ENCODE results near the gene NXPH3.
"Not testable (repeated sequence)": the region's sequence is repeated elsewhere in the genome, so short reads cannot be mapped to it uniquely, and the experiment has no call there.

The NXPH3 gene

GRCh38 chr17:49575679-49576087 lies at the start of gene NXPH3:
NXPH3 (plus strand) TSS chr17:49575871; CDS start chr17:49576220, 349 bp downstream.
- DNase-seq, result no peak

- no peak for DNase-seq
These were observed 47.6 kb upstream of the NXPH3 start for GRCh38 chr17:49527927-49528651.

GRCh38 chr17:49528966-49529365 lies 46.7 kb upstream of the NXPH3 start:
- DNase-seq, result no peak

- no peak for DNase-seq
These were observed 45.6 kb upstream of the NXPH3 start for GRCh38 chr17:49530118-49530517.

GRCh38 chr17:49543860-49544259 lies 31.8 kb upstream of the NXPH3 start:
- no peak for DNase-seq

GRCh38 chr17:49545007-49545660 lies 30.5 kb upstream of the NXPH3 start:
- DNase-seq, result no peak

GRCh38 chr17:49545806-49546545 lies 29.7 kb upstream of the NXPH3 start:
- no peak for DNase-seq

- DNase-seq, result no peak
These were observed 28.8 kb upstream of the NXPH3 start for GRCh38 chr17:49546546-49547535.

GRCh38 chr17:49547566-49547965 lies 28.1 kb upstream of the NXPH3 start:
- DNase-seq, result no peak

GRCh38 chr17:49548051-49548505 lies 27.6 kb upstream of the NXPH3 start:
- no peak for DNase-seq

GRCh38 chr17:49548506-49549310 lies 27.0 kb upstream of the NXPH3 start:
- no peak for DNase-seq

- DNase-seq, result no peak
These were observed 26.4 kb upstream of the NXPH3 start for GRCh38 chr17:49549311-49549605.

GRCh38 chr17:49549691-49550678 lies 25.7 kb upstream of the NXPH3 start:
- DNase-seq, result no peak

GRCh38 chr17:49550764-49551163 lies 24.9 kb upstream of the NXPH3 start:
- not testable (repeated sequence) for DNase-seq

GRCh38 chr17:49551221-49552069 lies 24.2 kb upstream of the NXPH3 start:
- DNase-seq, result no peak

GRCh38 chr17:49552070-49552751 lies 23.5 kb upstream of the NXPH3 start:
- DNase-seq, result no peak

- DNase-seq, result no peak
These were observed 21.9 kb upstream of the NXPH3 start for GRCh38 chr17:49553676-49554335.
